ENCODE data around the gene ACAP1.

Gene ACAP1

GRCh38 chr17:7396147-7396546 lies 59.8 kb downstream of the ACAP1 start:
- TF ChIP-seq CTCF (IDR thresholded peaks at IDR 0.05; ENCODE audit: borderline replicate concordance, control extremely low read depth, extremely low read depth, insufficient read depth, missing control alignments) = no peak
- in situ Hi-C loops (cut with MboI; ENCODE audit: low sequenced_read_pairs, unreplicated experiment) = no loop called here
- no peak for DNase-seq (ENCODE audit: low spot score)

GRCh38 chr17:7398612-7399011 lies 62.3 kb downstream of the ACAP1 start:
- no peak for DNase-seq (ENCODE audit: low spot score)
- in situ Hi-C loops (cut with MboI; ENCODE audit: low sequenced_read_pairs, unreplicated experiment) = no loop called here
- no peak for TF ChIP-seq CTCF (IDR thresholded peaks at IDR 0.05; ENCODE audit: borderline replicate concordance, control extremely low read depth, extremely low read depth, insufficient read depth, missing control alignments)
